GM21390 (cell line): ENCODE results near the gene PPM1L.
"Not testable (repeated sequence)": the region's sequence is repeated elsewhere in the genome, so short reads cannot be mapped to it uniquely, and the experiment has no call there.

ENCODE experiments used
- ATAC-seq: cut with Tn5 transposase; IDR thresholded peaks from one replicate; pipeline ENCODE4 v1.9.1; 2021; ENCODE audit not compliant: unreplicated experiment

The PPM1L gene

DNA sequence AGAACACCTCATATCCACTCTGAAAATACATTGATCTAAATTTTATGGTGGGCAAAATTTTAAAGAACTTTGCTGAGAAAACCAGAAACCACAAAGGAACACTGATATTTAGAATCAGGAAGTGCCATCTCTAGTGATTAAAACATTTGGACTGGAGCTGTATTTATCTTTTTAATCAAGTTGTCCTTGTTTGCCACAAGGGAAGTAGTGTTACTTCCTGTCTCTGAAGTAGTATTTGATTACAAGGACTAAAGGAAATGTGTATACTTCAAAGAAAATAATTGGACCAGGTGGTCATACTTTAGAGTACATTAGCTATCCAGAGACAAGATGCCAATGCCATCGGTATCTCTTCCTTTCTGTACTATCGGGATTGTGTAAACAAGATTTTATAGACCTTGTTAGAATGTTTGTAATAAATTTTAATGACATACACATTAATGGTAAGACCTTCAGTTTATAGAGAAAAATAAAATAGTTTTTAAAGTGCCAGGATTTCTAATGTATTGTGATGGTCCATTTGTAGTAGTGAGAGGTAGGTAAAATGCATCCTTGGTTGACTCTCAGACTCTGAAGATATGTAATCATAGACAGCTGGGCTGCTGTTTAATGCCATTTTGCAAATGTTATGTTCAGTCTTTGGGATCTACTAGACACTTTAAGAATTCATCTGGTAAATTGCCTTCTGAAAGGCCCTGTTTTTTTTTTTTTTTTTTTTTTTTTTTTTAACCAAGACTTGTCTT is 217.2 kb downstream of the PPM1L start:
- ATAC-seq: no peak

DNA sequence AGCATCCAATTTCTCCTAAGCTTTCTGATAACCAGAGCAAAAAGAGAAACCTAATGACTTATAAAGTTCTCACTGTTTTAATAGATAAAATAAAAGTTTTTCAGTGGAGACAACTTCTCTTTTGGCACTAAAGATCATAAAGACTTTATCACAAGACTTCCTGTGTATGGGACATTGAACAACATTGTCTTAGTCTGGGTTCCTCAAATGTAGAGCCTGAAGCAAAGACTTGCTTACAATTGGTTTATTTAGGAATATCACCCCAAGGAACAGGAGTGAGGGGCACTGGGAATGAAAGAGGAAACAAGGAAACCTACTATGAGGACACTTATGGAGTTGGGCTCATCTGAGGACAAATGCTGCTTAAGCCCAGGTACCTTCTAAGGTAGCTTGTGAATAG is 221.7 kb downstream of the PPM1L start:
- ATAC-seq: no peak

DNA sequence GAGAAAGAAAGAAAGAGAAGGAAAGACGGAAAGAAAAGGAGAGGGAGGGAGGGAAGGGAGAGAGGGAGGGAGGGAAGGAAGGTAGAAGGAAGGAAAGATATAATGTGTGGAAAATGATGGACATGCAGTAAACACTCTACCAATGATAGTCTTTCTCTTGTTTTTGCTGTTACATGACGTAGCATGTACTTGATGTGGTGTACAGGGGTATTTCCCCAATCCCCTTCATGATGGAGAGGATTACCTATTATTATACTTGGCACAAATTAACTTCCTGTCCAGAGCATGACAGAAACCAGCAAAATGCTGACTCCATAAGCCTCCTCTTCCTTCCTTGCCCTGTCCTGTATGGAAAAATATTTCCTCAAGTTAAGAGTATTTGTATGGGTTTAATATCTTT is 224.7 kb downstream of the PPM1L start:
- peak; percentile 35 for ATAC-seq

DNA sequence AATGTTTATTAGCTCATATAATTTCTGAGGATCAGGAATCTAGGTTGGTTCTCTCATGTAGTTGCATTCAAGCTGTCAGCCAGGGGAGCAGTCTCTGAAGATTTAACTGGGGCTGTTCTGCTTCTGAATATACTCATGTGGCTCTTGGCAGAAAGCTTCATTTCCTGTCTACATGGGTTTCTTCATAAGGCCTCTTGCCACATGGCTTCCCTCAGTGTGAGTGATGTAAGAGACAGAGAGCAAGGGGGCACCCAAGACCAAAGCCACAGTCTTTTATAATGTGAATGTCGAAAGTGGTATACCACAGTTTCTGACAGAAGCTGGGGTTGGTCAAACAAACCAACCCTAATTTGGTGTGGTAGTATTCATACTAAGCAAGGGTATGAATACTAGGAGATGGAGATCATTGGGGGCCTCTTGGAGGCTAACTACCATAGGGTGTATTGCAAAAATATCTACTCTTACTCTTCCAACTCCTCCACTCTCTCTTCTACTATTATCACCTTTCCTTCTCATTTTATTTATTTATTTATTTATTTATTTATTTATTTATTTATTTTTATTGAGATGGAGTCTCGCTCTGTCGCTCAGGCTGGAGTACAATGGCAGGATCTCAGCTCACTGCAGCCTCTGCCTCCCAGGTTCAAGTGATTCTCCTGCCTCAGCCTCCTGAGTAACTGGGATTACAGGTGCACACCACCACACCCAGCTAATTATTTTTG is 225.3 kb downstream of the PPM1L start:
- peak; percentile 85 for ATAC-seq

DNA sequence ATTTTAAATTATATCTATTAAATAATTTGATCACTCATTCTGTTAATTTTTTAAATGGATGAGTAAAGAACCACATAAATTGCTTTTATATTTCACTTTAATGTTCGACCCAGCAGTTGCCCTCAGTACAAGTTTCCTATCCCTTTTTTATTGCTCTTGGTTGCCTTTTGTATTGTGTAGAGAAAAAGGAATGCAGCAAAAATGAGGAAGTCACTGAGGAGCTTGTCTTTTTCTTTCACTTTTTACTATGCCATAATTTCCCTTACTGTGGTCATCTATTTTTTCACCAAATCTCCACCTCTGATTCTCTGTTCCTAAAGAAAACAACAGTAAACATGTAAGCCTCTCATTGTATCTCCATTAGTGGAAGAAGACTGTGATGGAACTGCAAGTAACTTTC is 226.5 kb downstream of the PPM1L start:
- peak; percentile 38 for ATAC-seq

DNA sequence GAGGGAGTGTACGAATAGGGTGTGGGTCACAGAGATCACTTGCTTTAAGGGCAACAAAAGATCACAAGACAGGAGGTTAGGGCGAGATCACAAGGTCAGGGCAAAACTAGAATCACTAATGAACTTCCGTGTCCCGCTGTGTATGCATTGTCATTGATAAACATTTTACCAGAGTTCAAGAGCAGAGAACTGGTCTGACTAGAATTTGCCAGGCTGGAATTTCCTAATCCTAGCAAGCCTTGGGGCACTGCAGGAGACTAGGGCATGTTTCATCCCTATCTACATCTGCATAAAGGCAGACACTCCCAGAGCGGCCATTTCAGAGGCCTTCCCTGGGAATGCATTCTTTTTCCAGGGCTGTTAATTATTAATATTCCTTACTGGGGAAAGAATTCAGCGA is 227.9 kb downstream of the PPM1L start:
- ATAC-seq: not testable (repeated sequence)

DNA sequence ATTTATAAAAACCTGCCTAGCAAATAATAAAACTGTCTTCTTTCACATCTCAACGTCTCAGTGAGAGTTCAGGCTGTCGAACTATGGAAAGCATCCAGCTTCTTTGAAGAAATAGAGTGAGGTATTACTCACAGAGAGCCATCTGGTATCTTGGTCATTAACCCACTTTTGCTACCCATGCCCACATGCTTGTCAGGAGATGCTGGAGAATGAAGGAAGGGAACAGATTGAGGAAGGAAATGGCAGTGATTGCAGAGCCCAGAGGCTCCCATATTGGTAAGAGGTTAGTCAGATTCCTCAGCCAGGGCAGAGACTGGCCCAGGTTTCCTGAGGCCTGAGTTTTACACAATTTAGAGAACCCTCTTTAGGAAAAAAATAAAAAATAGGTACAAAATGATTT is 230.0 kb downstream of the PPM1L start:
- ATAC-seq: no peak

DNA sequence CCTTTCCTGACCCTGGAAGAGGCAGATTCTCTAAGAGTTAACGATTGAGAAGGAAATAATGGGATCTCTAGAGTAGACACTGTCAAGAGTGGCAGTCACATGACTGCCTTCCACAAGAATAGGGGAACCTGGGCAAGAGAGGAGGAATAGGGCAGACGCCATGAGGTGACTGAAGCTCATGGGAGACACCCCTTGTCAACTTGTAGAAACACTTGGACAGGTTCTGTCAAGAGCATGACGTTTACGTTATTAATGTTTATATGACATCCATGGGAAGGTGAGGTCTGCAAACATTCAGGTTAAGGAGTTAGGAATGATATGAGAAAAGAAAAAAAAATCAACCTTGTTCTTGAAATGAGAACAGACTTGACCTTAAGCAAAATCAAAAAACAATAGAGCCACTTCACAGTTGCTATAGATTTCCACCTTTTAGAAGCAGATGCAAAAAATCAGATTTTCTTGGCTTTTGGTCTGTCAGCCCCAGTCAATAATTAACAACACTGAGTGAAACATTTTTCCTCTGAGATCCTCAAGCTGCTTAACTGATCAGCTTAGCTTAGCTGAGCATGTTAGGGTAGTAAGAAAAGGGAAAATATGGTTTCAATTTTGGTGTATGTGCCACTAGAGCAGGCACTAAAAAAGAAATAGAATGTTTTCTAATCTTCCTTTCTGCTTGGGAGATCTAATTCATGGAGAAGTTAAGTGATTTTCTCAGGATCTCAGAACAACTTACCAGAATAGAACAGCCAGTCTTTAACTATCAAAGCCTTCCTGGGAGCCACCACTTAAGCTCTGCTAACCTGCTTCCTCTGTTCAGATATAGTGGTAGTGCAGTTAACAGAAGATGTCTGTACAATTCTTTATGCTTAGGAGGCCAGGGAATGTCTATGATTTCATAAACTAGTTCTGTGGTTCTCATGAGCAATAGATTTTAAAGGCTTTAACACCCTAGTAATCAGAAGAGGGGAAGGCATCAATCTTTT is 232.2 kb downstream of the PPM1L start:
- no peak for ATAC-seq

DNA sequence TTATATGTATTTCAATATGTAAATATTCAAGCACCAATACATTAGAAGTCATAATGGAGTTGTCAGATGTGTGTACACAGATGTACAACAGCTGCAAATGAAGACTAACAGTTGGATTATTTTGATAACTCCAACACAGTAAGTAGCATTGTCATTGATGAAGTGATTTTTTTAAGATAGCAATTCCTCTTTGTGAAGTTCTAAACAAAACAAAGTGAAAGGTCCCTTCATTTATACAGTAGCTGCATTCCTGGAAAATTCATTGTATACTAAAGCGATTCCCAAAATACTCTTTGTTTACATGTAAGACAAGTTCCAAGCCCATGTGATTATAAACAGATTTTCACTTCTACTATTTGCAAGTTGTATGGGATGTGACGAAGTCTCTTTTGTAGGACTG is 234.4 kb downstream of the PPM1L start:
- ATAC-seq: no peak

DNA sequence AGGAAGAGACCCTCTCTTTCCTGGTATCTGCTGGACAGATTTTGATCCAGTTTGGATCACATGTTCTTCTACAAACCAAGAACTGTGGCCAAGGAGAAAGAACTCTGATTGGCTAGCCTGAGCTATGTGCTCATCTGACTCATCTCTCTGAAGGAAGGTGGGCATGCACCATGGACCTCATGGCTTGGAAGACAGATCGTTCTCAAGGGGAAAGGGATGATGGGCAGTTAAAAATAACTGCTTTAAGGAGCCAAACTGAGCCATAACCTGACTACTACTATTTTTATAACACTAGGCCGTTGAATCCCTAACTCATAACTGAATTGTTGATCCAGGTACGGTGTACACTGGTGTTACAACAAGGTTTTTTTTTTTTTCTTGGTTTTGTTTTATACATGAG is 236.7 kb downstream of the PPM1L start:
- no peak for ATAC-seq

DNA sequence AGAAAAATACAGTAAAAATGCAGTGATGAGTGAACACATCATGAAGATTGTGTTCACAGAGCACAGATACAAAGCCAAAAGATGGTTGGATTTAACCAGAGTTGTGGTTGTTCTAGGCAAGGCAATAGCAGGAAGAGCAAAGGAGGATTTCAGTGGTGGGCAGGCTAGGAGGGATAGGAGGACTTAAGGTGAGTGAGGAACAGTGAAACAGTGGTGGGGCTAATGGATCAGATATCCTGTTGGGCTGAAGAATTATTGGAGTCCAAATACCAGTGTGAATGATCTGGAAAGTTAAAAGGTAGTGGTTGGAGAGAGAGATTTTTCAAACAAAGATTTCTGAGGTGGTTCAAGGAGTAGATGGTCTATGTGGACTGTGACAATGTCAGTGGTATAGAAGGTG is 240.8 kb downstream of the PPM1L start:
- ATAC-seq: no peak

DNA sequence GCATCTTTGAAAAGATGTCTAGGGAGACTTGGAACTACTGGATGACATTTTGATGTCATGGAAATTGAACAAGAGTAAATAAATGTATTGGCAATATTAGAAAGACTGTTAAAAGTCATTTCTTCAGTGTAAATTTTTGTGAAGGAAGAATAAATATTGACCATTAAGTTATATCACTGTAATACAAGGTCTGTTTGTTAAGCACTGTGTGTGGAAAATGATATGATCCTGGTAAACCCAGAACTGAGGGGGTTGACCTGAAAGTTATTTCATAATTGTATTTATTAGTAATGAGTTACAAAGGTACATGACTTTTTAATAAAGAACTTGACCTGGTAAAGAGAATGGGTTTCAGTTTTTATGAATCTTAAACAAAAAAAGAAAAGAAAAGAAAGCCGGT is 242.6 kb downstream of the PPM1L start:
- ATAC-seq: no peak

DNA sequence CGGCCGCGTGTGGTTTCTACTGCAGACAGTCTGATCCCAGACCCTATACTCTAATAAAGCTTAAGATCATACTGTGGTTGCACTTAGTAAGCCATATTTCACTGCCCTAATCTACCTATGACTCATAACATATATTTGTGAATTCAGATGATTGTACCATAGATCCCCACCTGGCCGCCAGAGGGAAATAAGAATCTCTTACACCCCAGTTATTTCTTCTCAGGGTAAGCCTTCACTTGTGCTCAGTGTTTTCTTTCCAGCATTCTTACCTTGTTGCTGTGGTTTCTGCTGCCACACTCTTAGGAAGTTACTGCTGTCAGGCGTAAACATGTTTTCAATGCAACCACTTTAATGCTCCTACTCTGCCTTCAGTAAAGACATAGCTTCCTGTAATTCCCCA is 243.2 kb downstream of the PPM1L start:
- no peak for ATAC-seq

DNA sequence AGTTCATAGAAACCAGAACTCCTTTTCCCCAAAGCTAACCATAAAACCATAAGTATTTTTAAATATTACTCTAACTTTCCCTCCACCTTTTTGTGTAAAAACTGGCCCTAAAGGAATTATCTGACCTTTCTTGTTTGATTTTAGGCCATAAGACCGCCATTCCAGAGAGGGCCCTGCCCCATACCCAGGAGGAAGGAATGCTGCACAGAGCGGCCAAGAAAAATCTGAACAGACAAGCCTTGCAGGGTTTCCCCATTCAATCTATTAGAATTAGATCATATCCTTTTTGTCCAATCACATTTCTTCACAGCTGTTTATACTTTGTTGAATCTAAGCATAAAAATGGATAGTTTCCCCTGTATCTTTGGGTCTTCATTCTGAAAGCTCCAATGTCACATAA is 252.1 kb downstream of the PPM1L start:
- no peak for ATAC-seq

DNA sequence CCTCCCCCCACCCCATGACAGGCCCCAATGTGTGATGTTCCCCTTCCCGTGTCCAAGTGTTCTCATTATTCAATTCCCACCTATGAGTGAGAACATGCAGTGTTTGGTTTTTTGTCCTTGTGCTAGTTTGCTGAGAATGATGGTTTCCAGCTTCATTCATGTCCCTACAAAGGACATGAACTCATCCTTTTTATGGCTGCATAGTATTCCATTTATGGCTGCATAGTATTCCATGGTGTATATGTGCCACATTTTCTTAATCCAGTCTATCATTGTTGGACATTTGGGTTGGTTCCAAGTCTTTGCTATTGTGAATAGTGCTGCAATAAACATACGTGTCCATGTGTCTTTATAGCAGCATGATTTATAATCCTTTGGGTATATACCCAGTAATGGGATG is 254.1 kb downstream of the PPM1L start:
- not testable (repeated sequence) for ATAC-seq

DNA sequence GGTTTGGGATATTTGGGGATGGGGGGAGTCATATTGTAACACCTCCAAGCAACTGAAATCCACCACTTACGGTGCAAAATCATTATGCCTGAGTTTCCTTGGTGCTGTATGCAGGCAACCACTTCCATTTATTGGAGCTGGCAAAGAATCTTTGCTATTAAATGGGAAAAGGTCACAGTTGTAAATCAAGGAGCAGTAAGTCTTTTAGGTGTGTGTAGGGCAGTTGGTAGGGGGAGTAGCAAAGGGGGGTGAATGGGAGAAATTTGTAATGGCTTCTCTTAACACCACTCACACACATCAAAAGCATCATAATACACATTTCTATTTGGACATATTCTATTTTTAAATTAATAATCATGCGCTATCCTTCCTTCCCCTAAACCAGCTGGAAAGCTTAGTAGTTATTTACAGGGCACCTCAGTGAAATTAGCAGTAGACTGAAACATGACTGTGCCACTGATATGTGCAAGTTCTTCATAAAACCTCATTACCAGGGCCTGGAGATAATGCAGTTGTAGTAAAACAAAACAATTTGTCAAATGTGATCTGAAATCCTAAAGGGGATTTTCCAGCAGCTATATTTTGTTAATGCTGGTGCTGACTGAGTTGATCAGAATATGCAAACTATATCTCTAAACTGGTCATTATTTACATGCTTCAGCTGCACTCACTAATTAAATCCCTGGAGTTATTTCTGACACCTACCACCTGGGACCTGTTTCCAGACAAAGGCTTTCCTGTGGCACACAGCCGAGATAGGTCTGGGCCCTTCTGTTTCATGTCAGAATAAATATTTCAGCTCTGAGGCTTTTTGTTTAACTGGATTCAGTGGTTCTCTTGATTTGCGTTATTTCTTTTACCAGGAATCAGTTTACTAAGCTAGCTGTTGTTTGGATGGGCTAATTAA is 259.1 kb downstream of the PPM1L start:
- ATAC-seq: no peak

DNA sequence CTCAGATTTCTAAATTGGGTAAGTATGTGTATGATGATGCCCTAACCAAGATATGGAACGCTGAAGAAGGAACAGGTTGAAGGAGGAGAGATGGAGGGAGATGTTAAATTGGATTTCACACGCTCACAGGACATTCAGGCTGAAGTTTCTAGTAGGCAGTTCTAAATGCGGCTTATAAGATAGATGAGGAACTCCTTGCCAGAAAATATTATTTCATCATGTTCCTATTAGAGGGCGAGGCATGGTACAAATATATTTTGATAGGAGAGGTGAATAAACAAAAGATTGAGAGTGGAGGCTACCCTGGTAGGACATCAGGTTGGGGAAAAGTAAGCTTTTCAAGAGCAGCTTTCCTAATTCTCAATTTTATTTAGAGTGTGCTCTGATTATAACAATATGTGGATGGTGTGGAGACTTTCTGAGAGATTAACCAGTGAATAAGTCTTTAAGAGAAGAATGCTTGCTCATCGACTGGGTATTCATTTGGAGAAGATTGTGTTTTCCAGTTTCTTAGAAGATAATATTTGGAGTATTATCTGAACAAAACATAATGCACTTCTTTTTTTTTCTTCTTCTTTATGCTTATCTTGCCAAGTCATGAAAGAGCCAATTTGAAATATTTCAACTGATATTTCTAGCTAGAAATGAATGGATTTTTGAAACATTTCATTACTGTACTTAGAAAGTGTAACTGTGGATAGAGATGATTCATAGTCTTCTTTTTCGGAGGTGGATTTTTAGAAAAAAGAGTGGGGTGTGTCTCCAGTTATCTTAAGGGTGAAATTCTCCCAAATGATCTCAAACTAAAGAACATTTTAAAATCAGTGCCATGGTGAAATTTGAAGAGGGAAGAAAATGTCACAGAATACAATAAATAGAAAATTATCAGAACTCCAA is 260.6 kb downstream of the PPM1L start:
- ATAC-seq: no peak

DNA sequence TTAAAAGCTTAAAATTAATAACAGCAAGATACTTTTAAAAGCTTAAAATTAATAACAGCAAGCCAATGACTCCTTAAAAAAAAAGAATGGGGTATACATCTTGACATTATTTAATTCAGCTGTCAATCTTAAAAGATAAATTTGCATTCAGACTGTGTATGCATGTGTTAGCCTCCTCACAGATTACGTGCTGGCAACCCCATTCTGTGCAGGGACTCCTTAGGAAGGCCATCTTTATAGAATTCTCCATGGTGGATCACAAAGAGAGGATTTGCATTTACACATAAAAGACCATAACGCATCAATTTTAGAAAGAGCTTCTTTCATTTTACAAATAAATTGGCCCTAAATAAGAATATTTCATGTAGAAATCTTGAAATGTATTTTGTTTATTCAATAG is 261.9 kb downstream of the PPM1L start:
- ATAC-seq: no peak

DNA sequence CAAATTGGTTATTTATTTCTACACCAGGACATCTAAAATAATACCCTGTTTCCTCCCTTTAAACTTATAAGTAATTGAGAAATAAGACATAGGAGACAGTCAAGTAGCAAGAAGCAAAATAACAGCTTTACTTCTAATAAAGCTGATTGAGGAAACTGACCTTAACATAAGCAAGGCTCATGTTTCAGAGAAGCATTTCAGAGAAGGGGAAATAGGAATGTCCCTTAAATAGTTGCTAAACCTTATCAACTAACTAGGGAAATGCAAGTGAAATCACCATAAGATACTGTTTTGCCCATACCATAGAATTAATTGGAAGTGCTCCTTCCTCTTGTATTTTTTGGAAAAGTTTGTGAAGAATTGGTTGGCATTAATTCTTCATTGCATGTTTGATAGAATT is 264.2 kb downstream of the PPM1L start:
- no peak for ATAC-seq

DNA sequence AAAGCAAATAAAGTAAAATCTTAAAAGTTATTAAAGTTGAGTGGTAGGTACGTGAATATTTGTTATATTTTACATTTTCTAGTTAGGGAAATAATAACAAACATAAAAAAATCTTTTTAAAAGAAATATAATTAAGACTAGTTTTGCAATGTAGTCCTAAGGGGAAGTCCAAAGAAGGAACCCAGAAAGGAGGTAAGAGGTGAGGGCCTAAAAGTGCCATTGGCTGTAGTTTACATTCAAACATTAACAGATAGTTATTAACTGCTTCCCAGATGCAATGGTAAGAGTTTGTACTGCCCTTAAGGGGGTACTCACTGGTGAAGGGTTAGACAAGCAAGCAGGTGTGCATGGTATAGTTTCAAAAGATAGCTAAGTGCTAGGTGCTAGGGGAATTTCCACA is 269.9 kb downstream of the PPM1L start:
- ATAC-seq: no peak
